PC-3 (cell line): ENCODE measurements around the gene FUT8. TPM values are rescaled to one million over a fixed set of nuclear protein-coding genes. Genes with fewer than 3 reads are reported as not detected.

Experiments
- ATAC-seq: fragments of 200-7000 bp; cut with Tn5 transposase; 2 replicates; pipeline ENCODE4 v1.9.1; 2020; ENCODE audit warnings: mild to moderate bottlenecking, moderate library complexity
- BruUV-seq: library from RNA; stranded (reverse); fragments of 400-500 nt; replicated peaks from 2 replicates; lab custom pipeline; 2021; lab: Mats Ljungman, UMichigan
- CTCF ChIA-PET: fragments of 300-600 bp; sonication (Branson Sonifier 250); formaldehyde crosslinking; loops from one replicate; lab custom pipeline; 2022; ENCODE audit warnings: antibody characterized with exemption; lab: Charles Lee
- POLR2A ChIA-PET: fragments of 300-600 bp; sonication (Branson Sonifier 250); formaldehyde crosslinking; loops from one replicate; lab custom pipeline; 2022; ENCODE audit warnings: antibody characterized with exemption; ENCODE audit not compliant: unreplicated experiment; lab: Charles Lee
- DNase-seq: peaks from one replicate; pipeline ENCODE4 v3.0.0-alpha.2; 2015
- H2AFZ ChIP-seq: fragments of 300-600 bp; sonication (generic); 2 replicates; pipeline ENCODE4 v1.6.0; 2016; ENCODE audit warnings: antibody characterized with exemption, low read length
- H3F3A ChIP-seq: fragments of 300-600 bp; sonication (generic); one replicate; pipeline ENCODE4 v1.6.0; 2017; ENCODE audit warnings: antibody characterized with exemption, low read length, control low read depth, mild to moderate bottlenecking; ENCODE audit not compliant: unreplicated experiment
- H3K27ac ChIP-seq: fragments of 300-600 bp; sonication (generic); 2 replicates; pipeline ENCODE4 v1.5.1; 2016; ENCODE audit warnings: mild to moderate bottlenecking, low read length
- H3K27me3 ChIP-seq: fragments of 300-600 bp; sonication (generic); 2 replicates; pipeline ENCODE4 v1.6.1; 2016; ENCODE audit warnings: low read length, mixed read lengths
- H3K36me3 ChIP-seq: fragments of 300-600 bp; sonication (generic); 2 replicates; pipeline ENCODE4 v1.6.1; 2016; ENCODE audit warnings: low read depth, mixed run types, low read length, mixed read lengths
- H3K4me1 ChIP-seq: fragments of 300-600 bp; sonication (generic); 2 replicates; pipeline ENCODE4 v1.5.1; 2016; ENCODE audit warnings: low read length; ENCODE audit not compliant: insufficient read depth
- H3K4me2 ChIP-seq: fragments of 300-600 bp; sonication (generic); 2 replicates; pipeline ENCODE4 v1.6.0; 2016; ENCODE audit warnings: low read length
- H3K4me3 ChIP-seq: fragments of 300-600 bp; sonication (generic); 2 replicates; pipeline ENCODE4 v1.5.1; 2016; ENCODE audit warnings: mild to moderate bottlenecking, low read length, mixed read lengths
- H3K79me2 ChIP-seq: fragments of 300-600 bp; sonication (generic); 2 replicates; pipeline ENCODE4 v1.6.1; 2017; ENCODE audit warnings: low read length, mixed read lengths
- H3K9ac ChIP-seq: fragments of 300-600 bp; sonication (generic); 2 replicates; pipeline ENCODE4 v1.6.0; 2016; ENCODE audit warnings: mild to moderate bottlenecking, low read length
- H3K9me2 ChIP-seq: fragments of 300-600 bp; sonication (generic); replicated peaks from 2 replicates; pipeline ENCODE4 v1.6.1; 2016; ENCODE audit warnings: mixed run types, low read length, mixed read lengths
- H3K9me3 ChIP-seq: fragments of 300-600 bp; sonication (generic); 2 replicates; pipeline ENCODE4 v1.6.1; 2016; ENCODE audit warnings: low read length, mixed read lengths
- H4K20me1 ChIP-seq: fragments of 300-600 bp; sonication (generic); 2 replicates; pipeline ENCODE4 v1.6.1; 2016; ENCODE audit warnings: low read length, mixed read lengths
- EZH2 ChIP-seq: fragments of 300-600 bp; sonication (generic); IDR thresholded peaks from one replicate; pipeline ENCODE4 v1.6.1; 2017; ENCODE audit warnings: antibody characterized with exemption, mild to moderate bottlenecking, low read length; ENCODE audit not compliant: unreplicated experiment
- EZH2phosphoT487 ChIP-seq: fragments of 300-600 bp; sonication (generic); IDR thresholded peaks from 2 replicates; pipeline ENCODE4 v1.6.1; 2018; ENCODE audit warnings: mild to moderate bottlenecking, antibody characterized with exemption, low read length, borderline replicate concordance
- intact Hi-C: fragments of 100-400 bp; cut with micrococcal nuclease; formaldehyde crosslinking; loops from 2 replicates; pipeline ENCODE4 v1.9.0; 2023
- total RNA-seq: library from RNA; depleted of rRNA; stranded (reverse); fragments of >200 nt; gene quantifications from 2 replicates; pipeline ENCODE4 v1.2.3, GENCODE V29; 2014
- TF ChIP-seq, protein P1 (sequence below): fragments of 300-600 bp; sonication (generic); conservative IDR thresholded peaks from 2 replicates; pipeline ENCODE4 v1.5.1; 2017; ENCODE audit warnings: antibody characterized with exemption, low read depth, mild to moderate bottlenecking, low read length

The FUT8 gene
- total RNA-seq, 1 experiment from 2014 or later, result 132 TPM

DNA sequence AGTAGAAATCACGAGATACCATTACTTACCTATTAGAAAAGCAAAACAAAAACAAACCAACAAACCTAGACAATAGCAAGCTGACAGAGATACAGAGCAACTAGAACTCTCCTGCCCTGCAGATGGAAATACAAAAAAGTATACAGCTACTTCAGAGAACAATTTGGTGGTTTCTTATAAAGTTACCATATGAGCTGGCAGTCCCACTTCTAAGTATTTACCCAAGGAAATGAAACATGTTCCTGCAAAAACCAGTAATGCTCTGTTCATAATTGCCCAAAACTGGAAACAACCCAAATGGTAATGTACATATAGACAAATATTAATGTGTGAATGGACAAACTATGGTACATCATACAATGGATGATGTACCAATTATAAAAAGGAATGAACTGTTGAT, 31.7 kb downstream of the FUT8 start:
- H3K9me3 ChIP-seq, result no peaks in the 10 kb centered on the region
- H3K36me3 ChIP-seq, result peaks cover 4% of the 10 kb centered on the region; the same call in 1 of the 2 replicates
- intact Hi-C loops, result loop anchor here (2.0 kb wide), 1 partner anchor 17 kb away; no protein-coding TSS in a partner anchor
- H3K9ac ChIP-seq, result no peak overlapping the region
- DNase-seq (peak; percentile 59), ATAC-seq (peak; percentile 86)
- H3K27me3 ChIP-seq, result no peaks in the 10 kb centered on the region
- H3K4me1 ChIP-seq, result peaks cover 12% of the 10 kb centered on the region
- H2AFZ ChIP-seq, result no peak overlapping the region
- H3K4me2 ChIP-seq, result 0 out of 2 replicates have a peak overlapping the region, but pooled peaks have one; percentile 11
- H4K20me1 ChIP-seq, result peaks cover 18% of the 10 kb centered on the region; the same call in 1 of the 2 replicates
- H3K9me2 ChIP-seq, result no peaks in the 10 kb centered on the region
- peak overlapping the region; percentile 19 for H3K27ac ChIP-seq
- no TSS peak for BruUV-seq
- H3K4me3 ChIP-seq, result no peak overlapping the region
- POLR2A ChIA-PET, result interaction anchor here (0.5 to 0.7 kb wide), 4 partner anchors 12 to 140 kb away, joined by 3 to 12 read pairs (median 6); no protein-coding TSS in a partner anchor
- CTCF ChIA-PET, result interaction anchor here (0.6 to 0.8 kb wide), 3 partner anchors 29 to 380 kb away, joined by 3 to 8 read pairs (median 4); no protein-coding TSS in a partner anchor
- H3K79me2 ChIP-seq, result peaks cover 95% of the 10 kb centered on the region
- TF ChIP-seq EZH2phosphoT487 (no peak), EZH2 (no peak)
- TF ChIP-seq, protein P1, sequence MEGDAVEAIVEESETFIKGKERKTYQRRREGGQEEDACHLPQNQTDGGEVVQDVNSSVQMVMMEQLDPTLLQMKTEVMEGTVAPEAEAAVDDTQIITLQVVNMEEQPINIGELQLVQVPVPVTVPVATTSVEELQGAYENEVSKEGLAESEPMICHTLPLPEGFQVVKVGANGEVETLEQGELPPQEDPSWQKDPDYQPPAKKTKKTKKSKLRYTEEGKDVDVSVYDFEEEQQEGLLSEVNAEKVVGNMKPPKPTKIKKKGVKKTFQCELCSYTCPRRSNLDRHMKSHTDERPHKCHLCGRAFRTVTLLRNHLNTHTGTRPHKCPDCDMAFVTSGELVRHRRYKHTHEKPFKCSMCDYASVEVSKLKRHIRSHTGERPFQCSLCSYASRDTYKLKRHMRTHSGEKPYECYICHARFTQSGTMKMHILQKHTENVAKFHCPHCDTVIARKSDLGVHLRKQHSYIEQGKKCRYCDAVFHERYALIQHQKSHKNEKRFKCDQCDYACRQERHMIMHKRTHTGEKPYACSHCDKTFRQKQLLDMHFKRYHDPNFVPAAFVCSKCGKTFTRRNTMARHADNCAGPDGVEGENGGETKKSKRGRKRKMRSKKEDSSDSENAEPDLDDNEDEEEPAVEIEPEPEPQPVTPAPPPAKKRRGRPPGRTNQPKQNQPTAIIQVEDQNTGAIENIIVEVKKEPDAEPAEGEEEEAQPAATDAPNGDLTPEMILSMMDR, result no peak
- H3F3A ChIP-seq, result peaks cover 4% of the 10 kb centered on the region

DNA sequence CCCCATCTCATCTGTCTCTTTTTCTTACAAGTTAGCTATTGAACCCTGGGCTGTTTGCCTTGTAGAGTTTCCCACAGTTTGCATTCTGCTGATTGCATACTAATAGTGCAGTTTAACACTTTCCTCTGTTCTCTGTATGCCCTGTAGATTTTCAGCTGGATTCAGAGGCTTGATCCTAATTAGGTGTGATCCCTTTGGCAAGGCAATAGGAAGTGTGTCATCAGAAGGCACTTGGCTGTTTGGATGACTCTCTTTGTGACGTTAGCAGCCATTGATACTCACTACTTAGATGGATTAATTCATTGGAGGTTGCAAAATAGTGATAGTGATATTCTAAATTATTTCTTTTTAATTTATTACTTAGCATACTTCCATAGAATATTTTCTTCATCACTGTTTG, 33.6 kb downstream of the FUT8 start:
- Histone ChIP-seq H3K4me3 (no peak overlapping the region), H3K27ac (no peak overlapping the region), H4K20me1 (peaks cover 19% of the 10 kb centered on the region; the same call in 1 of the 2 replicates), H2AFZ (no peak overlapping the region), H3F3A (peaks cover under 1% of the 10 kb centered on the region), H3K9me3 (no peaks in the 10 kb centered on the region), H3K36me3 (peaks cover 6% of the 10 kb centered on the region; the same call in 1 of the 2 replicates), H3K4me2 (no peak overlapping the region), H3K4me1 (peaks cover 11% of the 10 kb centered on the region), H3K27me3 (no peaks in the 10 kb centered on the region), H3K9me2 (no peaks in the 10 kb centered on the region), H3K79me2 (peaks cover 96% of the 10 kb centered on the region), H3K9ac (no peak overlapping the region)
- TF ChIP-seq EZH2, result no peak
- TF ChIP-seq, protein P1, result no peak
- TF ChIP-seq EZH2phosphoT487, result no peak
- ChIA-PET POLR2A (no interaction called here), CTCF (no interaction called here)
- intact Hi-C loops, result no loop called here
- no TSS peak for BruUV-seq
- ATAC-seq (no peak), DNase-seq (no peak)

DNA sequence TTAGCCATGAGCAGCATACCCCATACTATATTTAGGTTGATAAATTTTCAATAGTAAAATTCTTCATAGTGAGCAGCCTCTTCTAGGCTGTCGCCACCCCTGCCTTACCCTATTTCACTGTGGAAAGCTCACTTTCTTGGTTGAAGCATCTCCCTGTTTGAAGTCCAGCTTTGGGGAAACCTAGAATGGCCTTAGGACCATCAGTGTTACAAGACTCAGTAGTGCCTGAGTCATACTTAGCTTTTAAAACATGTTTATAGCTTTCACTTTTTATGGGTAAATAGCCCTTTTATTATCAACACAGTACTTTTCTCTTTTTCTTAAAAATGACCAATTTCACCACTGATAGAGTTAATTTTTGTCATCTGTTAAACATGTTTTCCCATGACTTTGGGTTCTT, 37.1 kb downstream of the FUT8 start:
- Histone ChIP-seq H3K36me3 (peaks cover 12% of the 10 kb centered on the region; the same call in 1 of the 2 replicates), H3K9me3 (no peaks in the 10 kb centered on the region), H2AFZ (no peak overlapping the region), H4K20me1 (peaks cover 32% of the 10 kb centered on the region; the same call in 1 of the 2 replicates), H3K4me3 (no peak overlapping the region), H3K79me2 (peaks cover 100% of the 10 kb centered on the region), H3K27ac (no peak overlapping the region), H3K4me1 (no peaks in the 10 kb centered on the region), H3K27me3 (no peaks in the 10 kb centered on the region), H3K9me2 (no peaks in the 10 kb centered on the region), H3F3A (no peaks in the 10 kb centered on the region), H3K4me2 (no peak overlapping the region), H3K9ac (no peak overlapping the region)
- intact Hi-C loops, result no loop called here
- POLR2A ChIA-PET, result no interaction called here
- CTCF ChIA-PET, result no interaction called here
- DNase-seq, result no peak
- TF ChIP-seq, protein P1, result no peak
- TF ChIP-seq EZH2phosphoT487 (no peak), EZH2 (no peak)
- no TSS peak for BruUV-seq
- peak; percentile 56 for ATAC-seq
